AG04449 (cell line): ENCODE results near the gene TIMP1.

Experiments
- CTCF ChIA-PET: fragments of 350-600 bp; formaldehyde crosslinking; extraction: SDS; loops from one replicate; lab custom pipeline; 2021; ENCODE audit warnings: antibody characterized with exemption; lab: Yijun Ruan, JAX
- POLR2A ChIA-PET: fragments of 400-600, 350-600 bp; formaldehyde crosslinking; extraction: SDS; loops from one replicate; lab custom pipeline; 2020; ENCODE audit warnings: antibody characterized with exemption, inconsistent platforms; lab: Yijun Ruan, JAX
- DNase-seq: peaks from one replicate; pipeline ENCODE4 v3.0.0-alpha.2; 2010; ENCODE audit warnings: low read depth, low spot score
- H3K4me3 ChIP-seq: 2 replicates; pipeline ENCODE4 v1.5.1; 2011; ENCODE audit warnings: low read depth, mild to moderate bottlenecking, control low read depth, low read length
- CTCF ChIP-seq: IDR thresholded peaks from one replicate; pipeline ENCODE4 v1.5.1; 2011; ENCODE audit warnings: mild to moderate bottlenecking, moderate library complexity, low read length, control low read depth, inconsistent platforms; ENCODE audit not compliant: insufficient read depth; ENCODE audit errors: missing control alignments

The TIMP1 gene

GRCh38 chrX:47571896-47572295 is 10.3 kb upstream of the TIMP1 start:
- TF ChIP-seq CTCF: no peak
- CTCF ChIA-PET: interaction anchor here (1.4 kb wide), 1 partner anchor 73 kb away, joined by 3 read pairs; no protein-coding TSS in a partner anchor
- POLR2A ChIA-PET: no interaction called here
- H3K4me3 ChIP-seq: no peak overlapping the region
- no peak for DNase-seq

GRCh38 chrX:47572773-47573340 is 9.4 kb upstream of the TIMP1 start:
- TF ChIP-seq CTCF: no peak
- ChIA-PET CTCF (no interaction called here), POLR2A (interaction anchor here (1.4 kb wide), 1 partner anchor 9 kb away, joined by 5 read pairs; the partner anchor contains the start of gene TIMP1)
- no peak overlapping the region for H3K4me3 ChIP-seq
- DNase-seq: no peak

- H3K4me3 ChIP-seq: peak overlapping the region; percentile 30
- no peak for TF ChIP-seq CTCF
- CTCF ChIA-PET: no interaction called here
- POLR2A ChIA-PET: interaction anchor here (1.4 kb wide), 1 partner anchor 9 kb away, joined by 5 read pairs; the partner anchor contains the start of gene TIMP1
- no peak for DNase-seq
These were observed 8.7 kb upstream of the TIMP1 start for GRCh38 chrX:47573341-47574075.

- peak overlapping the region; percentile 30 for H3K4me3 ChIP-seq
- CTCF ChIA-PET: no interaction called here
- no peak for DNase-seq
- TF ChIP-seq CTCF: no peak
- POLR2A ChIA-PET: interaction anchor here (1.4 kb wide), 1 partner anchor 8 kb away, joined by 5 read pairs; the partner anchor contains the start of gene TIMP1
These were observed 8.1 kb upstream of the TIMP1 start for GRCh38 chrX:47574076-47574546.

GRCh38 chrX:47574547-47575301 is 7.5 kb upstream of the TIMP1 start:
- CTCF ChIA-PET: no interaction called here
- no peak overlapping the region for H3K4me3 ChIP-seq
- POLR2A ChIA-PET: no interaction called here
- no peak for TF ChIP-seq CTCF
- no peak for DNase-seq
